ENCODE data around the gene ELAC1.

- TF ChIP-seq, protein P1, sequence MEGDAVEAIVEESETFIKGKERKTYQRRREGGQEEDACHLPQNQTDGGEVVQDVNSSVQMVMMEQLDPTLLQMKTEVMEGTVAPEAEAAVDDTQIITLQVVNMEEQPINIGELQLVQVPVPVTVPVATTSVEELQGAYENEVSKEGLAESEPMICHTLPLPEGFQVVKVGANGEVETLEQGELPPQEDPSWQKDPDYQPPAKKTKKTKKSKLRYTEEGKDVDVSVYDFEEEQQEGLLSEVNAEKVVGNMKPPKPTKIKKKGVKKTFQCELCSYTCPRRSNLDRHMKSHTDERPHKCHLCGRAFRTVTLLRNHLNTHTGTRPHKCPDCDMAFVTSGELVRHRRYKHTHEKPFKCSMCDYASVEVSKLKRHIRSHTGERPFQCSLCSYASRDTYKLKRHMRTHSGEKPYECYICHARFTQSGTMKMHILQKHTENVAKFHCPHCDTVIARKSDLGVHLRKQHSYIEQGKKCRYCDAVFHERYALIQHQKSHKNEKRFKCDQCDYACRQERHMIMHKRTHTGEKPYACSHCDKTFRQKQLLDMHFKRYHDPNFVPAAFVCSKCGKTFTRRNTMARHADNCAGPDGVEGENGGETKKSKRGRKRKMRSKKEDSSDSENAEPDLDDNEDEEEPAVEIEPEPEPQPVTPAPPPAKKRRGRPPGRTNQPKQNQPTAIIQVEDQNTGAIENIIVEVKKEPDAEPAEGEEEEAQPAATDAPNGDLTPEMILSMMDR (IDR thresholded peaks at IDR 0.05 in 4 of 5, conservative IDR thresholded peaks at IDR 0.05 in 1 of 5): no peak
- no peak for TF ChIP-seq POLR2A (IDR thresholded peaks at IDR 0.05)
These were observed 34.2 kb upstream of the ELAC1 start for GRCh38 chr18:50933684-50934083.
